HG02610 (cell line): ENCODE measurements around the gene BAHCC1.
"Not testable (repeated sequence)": the region's sequence is repeated elsewhere in the genome, so short reads cannot be mapped to it uniquely, and the experiment has no call there.

Experiments used
- ATAC-seq: cut with Tn5 transposase; IDR thresholded peaks from one replicate; pipeline ENCODE4 v1.9.1; 2021; ENCODE audit warnings: mild to moderate bottlenecking, moderate library complexity; ENCODE audit not compliant: unreplicated experiment

The BAHCC1 gene

GRCh38 chr17:81411305-81411704 is 16.0 kb downstream of the BAHCC1 start:
- no peak for ATAC-seq

DNA sequence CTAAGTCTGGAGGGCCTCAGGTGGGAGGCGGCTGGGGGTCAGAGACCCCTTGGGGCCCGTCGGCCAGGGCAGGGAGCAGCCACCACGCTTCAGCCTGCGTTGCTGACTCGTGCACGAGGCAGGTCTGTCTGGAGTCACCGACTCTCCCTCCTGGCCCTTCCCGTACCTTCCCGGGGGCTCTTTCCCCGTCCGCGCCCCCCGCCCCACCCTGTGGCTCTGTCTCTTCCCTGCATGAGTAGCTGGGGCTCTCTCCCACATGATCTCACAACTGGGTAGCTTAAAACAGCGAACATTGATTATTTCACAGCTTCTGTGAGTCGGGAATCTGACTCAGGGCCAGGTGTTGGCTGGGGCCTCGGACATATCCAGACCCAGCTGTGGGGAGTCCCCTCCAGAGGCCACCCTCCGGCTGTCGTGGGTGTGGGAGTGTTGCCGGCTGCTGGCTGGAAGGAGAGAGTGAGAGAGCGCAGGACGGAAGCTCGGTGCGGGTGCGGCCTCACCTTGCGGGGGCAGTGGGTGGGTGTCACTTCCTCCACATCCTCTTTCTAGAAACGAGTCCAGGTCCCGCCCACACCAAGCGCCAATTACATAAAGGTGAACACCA is 17.3 kb downstream of the BAHCC1 start:
- ATAC-seq: no peak

GRCh38 chr17:81413497-81414135 is 18.4 kb downstream of the BAHCC1 start:
- ATAC-seq: no peak

- ATAC-seq: no peak
Measured at GRCh38 chr17:81414756-81415516, 19.7 kb downstream of the BAHCC1 start.

DNA sequence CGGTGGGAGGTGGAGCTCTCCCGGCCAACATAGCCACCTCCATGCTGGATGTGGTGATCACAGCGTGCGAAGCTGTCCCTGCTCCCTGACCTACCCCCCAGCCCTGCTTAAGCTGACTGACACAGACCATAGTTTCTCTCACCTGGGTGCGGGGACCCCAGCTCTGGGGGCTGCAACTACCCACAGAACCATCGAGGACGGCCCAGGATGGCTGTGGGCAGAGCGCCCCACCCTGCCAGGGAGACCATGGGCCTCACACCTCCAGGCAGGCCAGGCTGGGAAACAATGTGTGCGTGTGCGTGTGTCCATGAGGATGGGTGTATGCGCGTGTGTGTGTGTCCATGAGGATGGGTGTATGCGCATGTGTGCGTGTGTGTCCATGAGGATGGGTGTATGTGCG is 20.4 kb downstream of the BAHCC1 start:
- no peak for ATAC-seq

- no peak for ATAC-seq
Measured at GRCh38 chr17:81416612-81417011, 21.4 kb downstream of the BAHCC1 start.

GRCh38 chr17:81417049-81417878 is 22.0 kb downstream of the BAHCC1 start:
- no peak for ATAC-seq

DNA sequence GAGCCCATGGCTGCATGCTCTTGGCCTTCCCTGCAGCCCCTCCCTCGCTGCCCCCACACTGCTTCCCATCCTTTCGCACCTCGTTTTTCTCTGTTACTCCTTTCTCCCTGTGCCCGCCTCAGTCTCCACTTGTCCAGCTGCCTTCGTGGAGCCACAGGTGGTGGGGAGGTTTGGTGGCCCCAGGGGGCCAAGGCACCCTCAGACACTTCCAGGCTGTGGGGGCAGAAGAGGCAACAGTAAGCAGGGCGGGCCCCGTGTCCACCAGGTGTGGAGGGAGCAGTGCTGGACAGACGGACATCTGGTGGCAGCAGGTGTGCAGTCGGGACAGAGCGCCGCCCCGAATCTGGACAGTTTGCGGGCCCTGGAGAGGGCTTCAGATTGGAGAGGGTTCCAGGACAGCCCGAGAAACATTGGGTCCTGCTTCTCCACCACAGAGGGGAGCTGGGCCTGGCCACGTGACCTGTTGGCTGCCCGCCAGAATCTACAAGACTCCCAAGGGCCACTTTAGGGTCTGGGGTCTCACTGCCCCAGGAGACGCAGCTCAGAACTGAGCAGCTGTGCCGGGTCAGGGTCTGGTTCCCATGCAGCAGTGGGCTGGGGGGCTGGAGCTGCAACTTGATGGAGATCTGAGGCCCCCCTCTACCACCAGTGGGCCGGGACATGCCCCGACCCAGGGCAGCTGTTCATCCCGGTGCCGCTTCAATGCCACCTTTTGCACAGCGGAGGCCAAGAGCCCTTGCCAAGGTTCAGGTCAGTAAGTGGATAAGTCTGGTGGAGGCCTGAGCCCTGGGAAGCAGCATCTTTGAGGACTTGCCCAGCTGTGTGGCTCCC is 22.8 kb downstream of the BAHCC1 start:
- ATAC-seq: no peak

DNA sequence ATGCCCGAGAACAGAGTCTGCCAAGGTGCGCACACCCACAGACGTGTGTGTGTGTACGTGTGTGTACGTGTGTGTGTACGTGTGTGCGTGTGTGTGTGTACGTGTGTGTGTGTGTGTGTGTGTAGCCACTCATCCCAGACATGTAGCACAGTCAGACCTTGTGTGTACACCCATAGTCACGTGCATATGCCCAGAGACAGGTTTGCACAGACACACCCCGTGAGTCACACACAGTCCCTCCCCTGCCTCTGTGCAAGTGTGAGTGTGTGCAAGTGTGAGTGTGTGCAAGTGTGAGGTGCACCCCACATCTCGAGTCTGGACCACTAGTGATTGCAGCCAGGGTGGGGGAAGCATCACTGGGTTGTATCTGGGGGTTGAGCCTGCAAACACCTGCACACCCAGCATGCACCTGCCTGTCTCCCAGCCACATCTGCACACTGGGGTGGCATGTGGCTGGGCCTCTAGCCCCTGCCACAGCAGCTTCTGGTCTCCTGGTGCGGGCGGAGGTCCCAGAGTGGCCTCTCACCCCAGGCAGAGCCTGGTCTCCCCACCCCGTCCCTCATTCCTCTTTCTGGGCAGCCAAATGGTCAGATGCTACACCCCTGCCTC is 23.6 kb downstream of the BAHCC1 start:
- ATAC-seq: no peak

DNA sequence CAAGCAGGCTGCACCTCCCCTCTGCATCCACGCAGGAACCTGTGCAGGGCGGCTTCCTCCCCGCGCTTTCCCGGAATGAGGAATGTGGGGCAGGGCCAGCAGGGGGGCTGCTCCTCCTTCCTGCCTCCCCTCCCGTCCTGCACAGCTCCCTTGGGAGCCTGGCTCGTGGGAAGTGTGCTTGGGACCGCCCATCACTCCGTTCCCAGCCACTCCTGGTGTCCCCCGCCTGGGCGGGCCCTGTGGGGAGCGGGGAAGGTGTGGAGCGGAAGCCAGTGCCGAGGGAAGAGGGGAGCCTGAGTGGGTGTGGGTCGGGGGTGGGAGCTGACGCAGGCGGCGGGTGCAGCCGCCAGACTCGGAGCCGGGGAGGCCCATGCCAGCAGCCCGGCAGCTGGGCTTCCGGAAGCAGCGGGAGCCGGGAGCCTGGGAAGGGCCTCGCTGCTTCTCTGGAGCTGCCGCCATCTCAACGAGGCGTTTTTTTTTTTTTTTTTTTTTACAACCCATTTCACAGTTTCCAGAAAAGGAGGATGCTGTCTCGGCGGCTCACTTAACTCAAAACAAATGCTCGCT is 24.1 kb downstream of the BAHCC1 start:
- ATAC-seq: no peak

- ATAC-seq: no peak
Measured at GRCh38 chr17:81419886-81420768, 24.9 kb downstream of the BAHCC1 start.

GRCh38 chr17:81420769-81421462 is 25.7 kb downstream of the BAHCC1 start:
- no peak for ATAC-seq

DNA sequence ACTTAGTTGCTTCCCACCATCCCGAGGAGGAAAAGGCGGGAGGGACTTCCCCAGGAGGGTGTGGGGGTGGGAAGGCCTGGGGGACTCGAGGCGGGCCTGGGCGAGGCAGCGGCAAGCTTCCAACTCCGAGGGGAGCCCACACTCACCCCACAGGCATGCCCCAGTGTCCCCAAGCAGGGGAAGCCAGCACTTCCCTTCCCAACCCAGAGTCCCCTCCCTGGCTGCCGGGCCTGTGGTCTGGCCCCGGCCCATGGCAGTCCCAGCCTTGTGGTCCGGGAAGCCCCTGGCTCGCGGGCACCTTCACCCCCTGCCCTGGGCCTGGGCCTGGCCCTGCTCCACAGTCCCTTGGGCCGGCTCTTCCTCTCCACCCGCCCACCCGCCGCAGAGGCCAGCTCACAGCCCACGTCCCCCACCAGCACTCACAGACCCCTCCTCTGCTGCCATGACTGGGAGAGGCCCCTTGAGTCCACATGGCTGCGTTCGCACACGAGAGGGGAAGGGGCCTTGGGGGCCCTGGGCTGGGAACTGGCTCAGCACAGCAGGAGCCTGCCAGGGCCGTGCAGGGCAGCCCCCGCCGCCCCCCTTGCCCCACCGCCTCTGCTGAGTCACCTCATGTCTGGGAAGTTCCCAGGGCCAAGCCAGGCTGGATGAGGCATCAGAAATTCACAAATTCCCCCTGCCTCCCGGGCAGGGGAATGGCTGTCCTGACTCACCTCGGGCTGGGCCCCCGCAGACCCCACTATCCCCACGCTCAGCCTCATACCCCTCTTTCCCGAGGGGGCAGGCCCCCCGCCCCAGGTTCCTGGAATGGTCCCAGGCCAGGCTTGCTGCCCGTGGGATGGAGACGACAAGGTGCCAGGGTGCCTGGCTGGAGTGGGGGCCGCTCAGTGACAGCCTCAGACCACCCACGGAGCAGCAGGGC is 27.8 kb downstream of the BAHCC1 start:
- ATAC-seq: no peak

DNA sequence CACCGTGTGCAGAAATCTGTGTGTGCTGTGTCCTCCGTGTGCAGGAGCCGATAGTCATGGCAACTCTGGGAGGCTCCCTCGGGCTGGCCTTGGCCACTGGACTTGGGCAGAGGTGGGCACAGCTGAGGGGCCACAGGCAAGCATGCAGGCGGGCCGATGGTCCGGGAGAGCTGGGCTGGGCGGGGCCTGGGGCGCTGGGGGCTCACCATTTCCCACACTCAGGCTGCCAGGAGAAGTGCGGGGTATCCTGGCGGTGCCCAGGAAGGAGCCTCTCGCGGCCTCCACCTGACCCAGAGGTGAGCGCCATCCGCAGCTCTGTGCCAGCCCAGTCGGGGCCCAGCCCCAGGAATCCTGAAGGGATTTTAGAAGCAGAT is 28.4 kb downstream of the BAHCC1 start:
- no peak for ATAC-seq

DNA sequence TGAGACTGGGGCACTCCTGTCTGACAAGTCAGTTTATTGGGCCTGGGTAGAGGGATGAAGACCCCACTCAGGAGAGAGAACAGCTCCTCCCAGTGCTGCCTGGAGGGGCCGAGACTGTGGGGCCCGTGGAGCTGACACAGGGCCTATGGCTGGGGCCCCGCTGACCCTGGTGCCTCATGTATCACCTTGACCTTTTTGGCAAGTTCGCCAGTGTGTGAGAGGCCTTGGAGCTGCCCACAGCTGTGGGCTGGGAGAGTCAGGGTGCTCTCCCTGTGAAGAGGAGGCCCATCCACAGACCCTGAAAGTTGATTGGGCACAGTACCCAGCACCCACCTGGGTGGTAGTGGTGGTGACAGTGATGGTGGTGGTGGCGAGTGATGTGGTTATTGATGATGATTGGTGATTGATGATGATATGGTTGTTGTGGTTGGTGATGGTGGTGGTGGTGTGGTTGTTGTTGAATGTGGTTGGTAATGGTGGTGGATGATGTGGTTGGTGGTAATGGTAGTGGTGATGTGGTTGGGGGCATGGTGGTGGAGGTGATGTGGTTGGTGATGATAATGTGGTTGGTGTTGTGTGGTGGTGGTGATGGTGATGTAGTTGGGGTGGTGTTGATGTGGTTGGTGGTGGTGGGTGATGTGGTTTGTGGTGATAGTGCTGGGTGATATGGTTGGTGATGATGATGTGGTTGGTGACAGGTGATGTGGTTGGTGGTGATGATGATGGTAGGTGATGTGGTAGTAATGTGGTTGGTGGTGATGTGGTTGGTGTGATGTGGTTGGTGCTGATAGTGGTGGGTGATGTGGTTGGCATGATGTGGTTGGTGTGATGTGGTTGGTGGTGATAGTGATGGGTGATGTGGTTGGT is 29.1 kb downstream of the BAHCC1 start:
- no peak for ATAC-seq

DNA sequence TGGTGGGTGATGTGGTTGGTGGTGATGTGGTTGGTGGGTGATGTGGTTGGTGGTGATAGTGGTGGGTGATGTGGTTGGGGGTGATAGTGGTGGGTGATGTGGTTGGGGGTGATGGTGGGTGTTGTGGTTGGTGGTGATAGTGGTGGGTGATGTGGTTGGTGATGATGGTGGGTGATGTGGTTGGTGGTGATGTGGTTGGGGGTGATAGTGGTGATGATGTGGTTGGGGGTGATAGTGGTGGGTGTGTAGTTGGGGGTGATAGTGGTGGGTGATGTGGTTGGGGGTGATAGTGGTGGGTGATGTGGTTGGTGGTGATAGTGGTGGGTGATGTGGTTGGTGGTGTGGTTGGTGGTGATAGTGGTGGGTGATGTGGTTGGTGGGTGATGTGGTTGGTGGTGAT is 29.8 kb downstream of the BAHCC1 start:
- not testable (repeated sequence) for ATAC-seq
